Activated CD4-positive, alpha-beta T cell treated with anti-CD3 and anti-CD28 coated beads for 1 hour (primary cell): ENCODE data around the gene TM9SF3.
"Not testable (repeated sequence)": the region's sequence is repeated elsewhere in the genome, so short reads cannot be mapped to it uniquely, and the experiment has no call there.

ENCODE experiments used
- DNase-seq: peaks from one replicate; pipeline ENCODE4 v3.0.0-alpha.2; 2020

TM9SF3 gene

DNA sequence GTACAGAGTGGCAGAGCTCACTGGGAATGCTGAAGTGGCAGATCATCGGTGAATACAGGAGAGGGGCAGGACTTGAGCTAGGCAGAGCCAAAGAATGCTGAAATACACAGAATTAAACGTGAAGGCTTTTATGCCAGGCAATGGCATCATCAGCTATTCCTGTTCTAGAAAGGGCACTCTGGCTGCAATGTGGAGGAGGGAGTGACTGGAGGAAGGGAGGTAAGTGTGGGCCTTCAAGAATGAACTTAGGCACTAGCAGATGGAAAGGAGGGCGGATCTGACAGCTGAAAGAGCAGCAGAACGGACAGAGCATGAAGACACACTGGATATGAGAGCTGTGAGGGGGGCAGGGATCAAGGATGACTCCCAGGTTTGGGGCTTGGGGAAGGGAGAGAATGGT is 12.0 kb upstream of the TM9SF3 start:
- DNase-seq, result no peak

DNA sequence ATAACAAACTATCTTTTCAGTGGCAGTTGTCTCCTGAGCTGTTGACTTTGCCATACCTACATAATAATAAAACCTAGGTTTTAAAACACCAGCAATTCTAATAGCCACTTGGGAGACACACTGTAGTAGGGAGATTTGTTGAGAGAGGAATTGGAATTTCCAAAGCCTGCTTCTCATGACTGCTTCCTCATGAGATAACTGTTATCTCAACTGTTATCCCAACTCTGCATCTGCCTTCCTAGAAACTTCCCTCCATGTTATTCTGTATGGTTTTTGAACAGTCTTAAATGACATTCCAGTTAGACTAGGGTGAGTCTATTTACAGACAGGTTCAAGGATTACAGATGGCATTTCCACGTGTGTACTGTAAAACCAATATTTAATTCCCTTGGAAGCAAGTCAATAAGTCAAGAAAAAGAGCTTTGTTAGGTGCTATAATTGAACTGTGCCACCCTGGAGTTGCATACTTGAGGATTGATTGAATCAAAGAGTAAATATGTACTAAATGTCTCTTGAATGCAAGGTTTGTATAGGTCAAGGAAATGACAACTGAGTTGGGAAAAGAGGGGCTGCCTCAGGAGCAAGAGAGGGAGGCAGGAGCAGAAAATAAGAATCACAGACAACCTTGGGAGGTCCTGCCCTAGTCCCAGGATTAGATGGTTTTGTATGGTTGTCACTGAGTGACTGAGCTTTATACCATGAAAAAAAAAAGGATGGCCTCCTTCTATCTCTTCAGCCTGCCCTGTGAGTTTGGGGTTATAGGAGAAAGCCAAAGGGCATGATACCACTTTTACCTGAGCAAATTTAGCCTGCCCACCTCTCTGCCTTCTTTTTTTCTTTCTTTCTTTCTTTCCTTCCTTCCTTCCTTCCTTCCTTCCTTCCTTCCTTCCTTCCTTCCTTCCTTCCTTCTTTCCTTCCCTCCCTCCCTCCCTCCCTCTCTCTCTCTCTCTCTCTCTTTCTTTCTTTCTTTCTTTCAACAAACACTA is 9.9 kb upstream of the TM9SF3 start:
- no peak for DNase-seq

DNA sequence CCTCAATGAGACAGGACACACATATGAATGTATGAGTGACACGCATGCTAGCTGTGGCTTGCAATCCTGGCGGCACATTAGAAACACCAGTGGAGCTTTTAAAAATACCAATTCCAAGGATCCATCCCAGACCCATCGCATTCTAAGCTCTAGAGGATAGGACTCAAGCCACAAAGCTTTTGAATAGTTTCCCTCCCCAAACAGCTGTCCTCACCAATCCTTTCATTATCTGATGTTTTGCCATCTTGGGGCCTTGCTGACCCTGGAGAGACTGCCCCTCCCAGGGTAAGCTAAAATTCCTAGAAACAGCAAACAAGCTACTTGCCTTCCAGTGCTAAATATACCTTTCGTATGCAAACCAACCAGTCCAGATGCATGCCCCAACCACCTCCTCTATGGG is 8.9 kb upstream of the TM9SF3 start:
- DNase-seq, result no peak

- no peak for DNase-seq
These were observed 5.1 kb upstream of the TM9SF3 start for GRCh38 chr10:96591946-96592345.

GRCh38 chr10:96588616-96589419 is 2.0 kb upstream of the TM9SF3 start:
- DNase-seq, result no peak

DNA sequence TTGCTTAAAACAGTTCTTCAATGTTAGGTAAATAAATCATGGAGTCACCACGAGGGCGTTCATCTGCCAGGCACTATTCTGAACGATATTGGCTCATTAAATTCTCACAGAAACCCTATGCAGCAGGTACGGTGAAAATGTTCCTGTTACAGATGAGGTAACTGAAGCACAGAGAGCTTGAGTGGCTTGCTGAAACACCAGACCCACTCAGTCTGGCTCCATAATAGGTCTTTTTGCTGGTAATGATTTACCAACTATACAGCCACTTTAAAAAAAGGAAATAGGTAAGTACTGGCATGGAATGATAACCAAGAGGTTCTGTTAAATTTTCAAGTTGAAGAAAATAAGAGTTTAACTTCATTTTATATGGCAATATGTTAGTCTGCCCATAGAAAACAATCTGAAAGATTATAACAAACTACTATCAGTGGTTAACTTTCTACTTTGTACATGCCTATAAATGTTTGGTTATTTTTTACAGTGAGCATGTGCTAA is 1.3 kb upstream of the TM9SF3 start:
- DNase-seq, result no peak

GRCh38 chr10:96587264-96588059 is 650 bp upstream of the TM9SF3 start:
- no peak for DNase-seq

DNA sequence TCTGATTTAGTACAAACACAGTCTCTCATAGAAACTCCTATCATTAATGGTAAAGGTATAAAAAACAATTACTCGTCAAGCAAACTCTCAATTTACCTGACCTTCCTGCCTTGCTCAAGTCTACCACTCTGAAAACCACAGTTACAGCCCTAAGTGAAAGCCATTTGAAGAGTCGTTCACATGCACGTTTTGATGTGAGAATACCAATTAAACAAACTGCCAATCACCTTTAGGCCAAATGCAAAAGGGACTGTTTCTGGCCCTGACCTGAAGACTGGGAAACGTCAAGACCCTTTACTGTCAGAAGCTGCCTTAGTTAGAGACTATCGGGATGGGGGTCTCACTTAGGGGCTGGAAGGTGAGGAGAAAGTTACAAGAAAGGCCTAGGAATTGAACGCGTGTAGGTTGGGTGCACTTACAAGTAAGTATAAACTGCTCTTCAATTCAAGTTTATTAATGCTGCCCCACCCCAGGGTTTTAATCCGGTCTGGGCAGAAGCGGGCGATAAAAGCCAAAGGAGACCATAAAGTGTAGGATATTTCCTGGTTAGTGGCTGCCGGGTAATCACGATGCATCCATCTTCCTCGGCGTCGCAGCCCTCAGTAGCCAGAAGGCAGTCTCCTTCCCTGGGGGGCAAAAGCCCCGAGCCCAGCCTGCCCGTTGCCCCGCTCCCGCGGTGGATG is 935 bp downstream of the TM9SF3 start:
- DNase-seq, result no peak

GRCh38 chr10:96584474-96584873 is 2.3 kb downstream of the TM9SF3 start:
- DNase-seq, result no peak

DNA sequence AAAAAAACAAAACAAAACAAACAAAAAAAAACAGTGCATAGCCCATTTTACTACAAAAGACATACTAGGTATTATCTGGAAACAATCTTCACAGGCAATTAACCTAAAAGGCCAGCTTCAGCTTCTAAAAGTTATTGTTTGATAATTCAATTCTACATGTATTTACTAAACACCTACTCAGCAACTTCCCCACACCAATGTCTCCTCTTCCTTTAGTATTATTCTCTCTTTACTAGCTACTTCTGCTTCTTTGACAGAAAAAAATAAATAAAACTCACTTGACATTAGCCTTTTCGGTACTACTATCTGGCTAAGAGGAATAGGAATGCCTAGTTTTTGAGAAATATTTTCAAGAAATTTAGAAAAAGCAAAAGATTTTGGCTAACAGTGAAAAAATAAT is 2.8 kb downstream of the TM9SF3 start:
- no peak for DNase-seq

DNA sequence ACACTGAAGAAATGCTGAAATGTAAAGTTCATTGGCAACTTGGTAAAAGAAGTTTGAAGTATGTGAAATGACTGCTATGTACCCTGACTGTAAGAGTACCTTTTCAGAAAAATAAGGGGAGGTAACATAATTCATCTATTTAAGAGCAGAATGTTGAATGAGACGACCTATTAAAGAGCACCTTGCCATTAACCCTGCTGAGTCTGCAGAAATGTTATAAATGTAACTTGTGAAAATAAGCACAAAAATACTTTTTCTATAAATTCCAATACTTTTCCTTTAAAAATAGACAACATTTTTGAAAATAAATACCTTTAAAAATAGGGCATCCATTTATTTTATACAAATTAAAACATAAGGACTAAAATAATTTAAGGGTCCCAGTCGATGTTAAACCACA is 7.7 kb downstream of the TM9SF3 start:
- DNase-seq, result no peak

DNA sequence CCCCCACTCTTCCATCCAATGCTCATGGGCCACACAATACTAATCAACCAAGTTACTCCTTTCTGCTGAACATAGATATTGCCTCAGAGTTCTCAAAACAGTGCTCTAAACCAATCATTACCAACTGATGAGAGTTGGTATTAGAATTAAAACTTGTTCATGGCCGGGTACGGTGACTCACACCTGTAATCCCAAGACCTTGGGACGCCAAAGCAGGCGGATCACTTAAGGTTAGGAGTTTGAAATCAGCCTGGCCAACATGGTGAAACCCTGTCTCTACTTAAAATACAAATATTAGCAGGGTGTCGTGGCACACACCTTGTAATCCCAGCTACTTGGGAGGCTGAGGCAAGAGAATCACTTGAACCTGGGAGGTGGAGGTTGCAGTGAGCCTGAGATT is 8.2 kb downstream of the TM9SF3 start:
- DNase-seq, result no peak

- DNase-seq, result no peak
These were observed 8.8 kb downstream of the TM9SF3 start for GRCh38 chr10:96578022-96578421.

- DNase-seq, result no peak
These were observed 9.7 kb downstream of the TM9SF3 start for GRCh38 chr10:96577069-96577468.

- no peak for DNase-seq
These were observed 10.4 kb downstream of the TM9SF3 start for GRCh38 chr10:96576277-96576980.

DNA sequence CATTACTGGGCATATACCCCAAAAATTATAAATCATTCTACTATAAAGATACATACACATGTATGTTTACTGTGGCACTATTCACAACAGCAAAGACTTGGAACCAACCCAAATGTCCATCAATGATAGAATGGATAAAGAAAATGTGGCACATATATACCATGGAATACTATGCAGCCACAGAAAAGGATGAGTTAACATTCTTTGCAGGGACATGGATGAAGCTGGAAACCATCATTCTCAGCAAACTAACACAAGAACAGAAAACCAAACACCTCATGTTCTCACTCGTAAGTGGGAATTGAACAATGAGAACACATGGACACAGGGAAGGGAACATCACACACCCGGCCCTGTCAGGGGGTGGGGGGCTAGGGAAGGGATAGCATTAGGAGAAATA is 12.2 kb downstream of the TM9SF3 start:
- DNase-seq, result not testable (repeated sequence)

DNA sequence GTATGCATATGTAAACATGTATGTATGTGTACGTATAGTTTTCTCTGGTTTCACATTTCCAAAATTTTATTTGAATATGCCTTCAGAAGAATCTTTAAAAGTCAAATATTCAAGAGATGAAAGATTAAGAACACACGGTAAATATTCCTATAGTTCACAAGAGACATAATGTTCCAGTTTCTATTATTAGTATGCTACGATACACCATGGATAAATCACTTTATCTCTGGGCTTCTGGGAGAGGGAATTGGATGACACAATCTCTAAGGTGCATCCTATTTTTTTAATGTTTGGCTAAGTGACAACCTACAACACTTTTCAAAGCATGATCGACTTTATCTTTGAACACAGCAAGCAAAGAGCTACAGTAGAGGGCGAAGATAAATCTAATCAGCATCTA is 13.8 kb downstream of the TM9SF3 start:
- no peak for DNase-seq

GRCh38 chr10:96570983-96571964 is 15.5 kb downstream of the TM9SF3 start:
- no peak for DNase-seq

- no peak for DNase-seq
These were observed 16.3 kb downstream of the TM9SF3 start for GRCh38 chr10:96570511-96570910.

GRCh38 chr10:96568402-96568801 is 18.4 kb downstream of the TM9SF3 start:
- DNase-seq, result no peak
